H1 (cell line): ENCODE data around the gene BSG. TPM values are rescaled to one million over a fixed set of nuclear protein-coding genes. Genes with fewer than 3 reads are reported as not detected.

ENCODE experiments used
- CTCF ChIA-PET: fragments of 300-600 bp; sonication (Branson Sonifier 250); formaldehyde crosslinking; loops from one replicate; lab custom pipeline; 2021; ENCODE audit not compliant: partially characterized antibody; lab: Charles Lee
- POLR2A ChIA-PET: fragments of 300-600 bp; sonication (Branson Sonifier 250); formaldehyde crosslinking; loops from one replicate; lab custom pipeline; 2021; ENCODE audit warnings: inconsistent platforms; ENCODE audit not compliant: partially characterized antibody; lab: Charles Lee
- DNase-seq, 2 experiments: peaks; one replicate each; pipeline versions ENCODE4 v3.0.0 to v3.0.0-alpha.2; 2010 to 2022; ENCODE audit warnings: low spot score in 2 of 2, low read depth in 1 of 2, mixed read lengths in 1 of 2
- FAIRE-seq: peaks from 2 replicates; lab custom pipeline; 2011; peaks lifted over from hg19 to GRCh38; lab: Jason Lieb, UNC
- H2AFZ ChIP-seq: 2 replicates; pipeline ENCODE4 v1.8.1; 2012; ENCODE audit warnings: low read length, inconsistent platforms
- H2AK5ac ChIP-seq: 2 replicates; pipeline ENCODE4 v1.6.1; 2013; ENCODE audit warnings: low read depth, low read length
- H2BK120ac ChIP-seq: replicated peaks from 2 replicates; pipeline ENCODE3; 2013; ENCODE audit warnings: low read depth, low read length, inconsistent platforms
- H2BK12ac ChIP-seq: 2 replicates; pipeline ENCODE4 v1.6.1; 2013; ENCODE audit warnings: low read depth, low read length
- H2BK15ac ChIP-seq: 2 replicates; pipeline ENCODE4 v1.6.1; 2013; ENCODE audit warnings: low read length
- H2BK20ac ChIP-seq: 2 replicates; pipeline ENCODE4 v1.6.1; 2013; ENCODE audit warnings: low read length
- H2BK5ac ChIP-seq: 2 replicates; pipeline ENCODE4 v1.6.1; 2013; ENCODE audit warnings: low read depth, low read length
- H3K14ac ChIP-seq: 2 replicates; pipeline ENCODE4 v1.6.1; 2013; ENCODE audit warnings: inconsistent platforms; ENCODE audit not compliant: insufficient read length
- H3K18ac ChIP-seq: 2 replicates; pipeline ENCODE4 v1.6.1; 2013; ENCODE audit warnings: low read length; ENCODE audit errors: extremely low read depth
- H3K23ac ChIP-seq: 2 replicates; pipeline ENCODE4 v1.6.1; 2013; ENCODE audit warnings: inconsistent platforms; ENCODE audit not compliant: insufficient read length
- H3K23me2 ChIP-seq: 2 replicates; pipeline ENCODE4 v1.6.1; 2013; ENCODE audit warnings: low read depth, low read length
- H3K27ac ChIP-seq: 2 replicates; pipeline ENCODE4 v1.6.1; 2011; ENCODE audit warnings: low read depth, low read length, inconsistent platforms
- H3K27me3 ChIP-seq, 4 experiments: replicated peaks in 1 of 4; 1 replicate in 1 of 4; 2 replicates in 3 of 4; pipeline versions ENCODE4 v1.6.1 to v1.8.1; 2011 to 2013; ENCODE audit warnings: low read length in 3 of 4, mild to moderate bottlenecking in 3 of 4, inconsistent platforms in 2 of 4, mixed read lengths in 2 of 4, moderate library complexity in 1 of 4; ENCODE audit not compliant: control insufficient read depth in 3 of 4, insufficient read depth in 3 of 4; ENCODE audit errors: extremely low read depth in 1 of 4
- H3K36me3 ChIP-seq, 4 experiments: 2 replicates each; pipeline versions ENCODE4 v1.6.1 to v1.8.1; 2011 to 2013; ENCODE audit warnings: mild to moderate bottlenecking in 4 of 4, low read length in 3 of 4, moderate library complexity in 2 of 4, control low read depth in 1 of 4, inconsistent platforms in 1 of 4; ENCODE audit not compliant: insufficient read depth in 4 of 4, control insufficient read depth in 2 of 4
- H3K4ac ChIP-seq: replicated peaks from 2 replicates; pipeline ENCODE3; 2013; ENCODE audit warnings: low read length, low read depth, mixed read lengths, inconsistent platforms; ENCODE audit not compliant: insufficient read length
- H3K4me1 ChIP-seq, 4 experiments: replicated peaks in 1 of 4; 1 replicate in 1 of 4; 2 replicates in 3 of 4; pipeline versions ENCODE4 v1.6.1 to v1.8.1; 2011 to 2013; ENCODE audit warnings: low read length in 3 of 4, inconsistent platforms in 2 of 4, mixed read lengths in 1 of 4; ENCODE audit not compliant: insufficient read depth in 4 of 4, control insufficient read depth in 3 of 4
- H3K4me2 ChIP-seq, 2 experiments: 2 replicates each; pipeline versions ENCODE4 v1.6.1 to v1.8.1; 2011 to 2013; ENCODE audit warnings: low read depth in 2 of 2, low read length in 2 of 2, control low read depth in 1 of 2, inconsistent platforms in 1 of 2, mild to moderate bottlenecking in 1 of 2; ENCODE audit not compliant: insufficient read depth in 1 of 2
- H3K4me3 ChIP-seq, 4 experiments: fragments of 200-600, 300-600 bp in 1 of 4; sonication (generic), shearing (Covaris generic), sonication (Bioruptor Twin) in 1 of 4; 2 replicates each; pipeline versions ENCODE4 v1.5.1 to v1.8.1; 2011 to 2016; ENCODE audit warnings: low read length in 4 of 4, low read depth in 3 of 4, control low read depth in 2 of 4, inconsistent platforms in 2 of 4, mild to moderate bottlenecking in 2 of 4, mixed read lengths in 1 of 4, moderate library complexity in 1 of 4; ENCODE audit not compliant: insufficient read depth in 2 of 4; ENCODE audit errors: extremely low read depth in 1 of 4
- H3K56ac ChIP-seq: replicated peaks from 2 replicates; pipeline ENCODE3; 2013; ENCODE audit warnings: low read depth, mild to moderate bottlenecking, mixed read lengths, low read length, inconsistent platforms; ENCODE audit not compliant: insufficient read length
- H3K79me1 ChIP-seq: 2 replicates; pipeline ENCODE4 v1.6.1; 2013; ENCODE audit warnings: low read depth, low read length, control low read depth
- H3K79me2 ChIP-seq, 2 experiments: 2 replicates each; pipeline versions ENCODE4 v1.6.1 to v1.8.1; 2012 to 2013; ENCODE audit warnings: low read length in 2 of 2, mild to moderate bottlenecking in 2 of 2, inconsistent platforms in 1 of 2; ENCODE audit not compliant: insufficient read depth in 2 of 2, control insufficient read depth in 1 of 2
- H3K9ac ChIP-seq, 4 experiments: replicated peaks in 1 of 4; 1 replicate in 1 of 4; 2 replicates in 3 of 4; pipeline versions ENCODE4 v1.6.1 to v1.8.1; 2011 to 2013; ENCODE audit warnings: low read depth in 3 of 4, low read length in 3 of 4, control low read depth in 2 of 4, mild to moderate bottlenecking in 2 of 4, moderate library complexity in 2 of 4, inconsistent platforms in 1 of 4; ENCODE audit errors: extremely low read depth in 1 of 4
- H3K9me3 ChIP-seq, 2 experiments: 2 replicates each; pipeline versions ENCODE4 v1.6.1 to v1.8.1; 2012 to 2013; ENCODE audit warnings: mild to moderate bottlenecking in 2 of 2, moderate library complexity in 2 of 2, control low read depth in 1 of 2, inconsistent platforms in 1 of 2, low read depth in 1 of 2, low read length in 1 of 2, mixed read lengths in 1 of 2; ENCODE audit not compliant: insufficient read depth in 2 of 2
- H4K20me1 ChIP-seq, 2 experiments: replicated peaks in 1 of 2; 2 replicates each; pipeline versions ENCODE3 to v1.8.1; 2011 to 2013; ENCODE audit warnings: inconsistent platforms in 2 of 2, low read length in 2 of 2, mild to moderate bottlenecking in 1 of 2; ENCODE audit not compliant: insufficient read depth in 2 of 2, control insufficient read depth in 1 of 2
- H4K5ac ChIP-seq: 2 replicates; pipeline ENCODE4 v1.6.1; 2013; ENCODE audit warnings: low read length, low read depth, mixed read lengths, inconsistent platforms; ENCODE audit not compliant: insufficient read length
- H4K8ac ChIP-seq: 2 replicates; pipeline ENCODE4 v1.8.0; 2013; ENCODE audit warnings: mild to moderate bottlenecking, moderate library complexity, low read length, inconsistent platforms; ENCODE audit not compliant: insufficient read depth; ENCODE audit errors: extremely low read depth
- H4K91ac ChIP-seq: replicated peaks from 2 replicates; pipeline ENCODE3; 2013; ENCODE audit warnings: low read length, mixed read lengths, inconsistent platforms; ENCODE audit not compliant: insufficient read length
- BCL11A ChIP-seq, 2 experiments: IDR thresholded peaks; one replicate each; pipeline ENCODE4 v1.6.1; 2011; ENCODE audit warnings: low read depth in 2 of 2, low read length in 2 of 2, mild to moderate bottlenecking in 2 of 2
- EGR1 ChIP-seq: IDR thresholded peaks from 2 replicates; pipeline ENCODE4 v1.6.1; 2011; ENCODE audit warnings: low read depth, low read length, borderline replicate concordance
- EZH2 ChIP-seq: fragments of 200-600 bp; sonication (generic); IDR thresholded peaks from 2 replicates; pipeline ENCODE4 v1.7.1; 2012; ENCODE audit warnings: low read depth, mild to moderate bottlenecking, moderate library complexity, low read length, inconsistent platforms; ENCODE audit not compliant: severe bottlenecking
- POLR2A ChIP-seq, 2 experiments: IDR thresholded peaks; 1 replicate in 1 of 2; 2 replicates in 1 of 2; pipeline ENCODE4 v1.6.1; 2011; ENCODE audit warnings: low read depth in 2 of 2, low read length in 2 of 2, mild to moderate bottlenecking in 2 of 2; ENCODE audit errors: control extremely low read depth in 1 of 2
- SIX5 ChIP-seq: IDR thresholded peaks from 2 replicates; pipeline ENCODE4 v1.6.1; 2011; ENCODE audit warnings: mild to moderate bottlenecking, low read depth, low read length
- TAF1 ChIP-seq: IDR thresholded peaks from 2 replicates; pipeline ENCODE4 v1.6.1; 2011; ENCODE audit warnings: mild to moderate bottlenecking, low read depth, low read length
- WGBS, 2 experiments: shearing (Covaris generic) in 1 of 2; methylation state at CpG; one replicate each; pipeline versions ENCODE4 v1.1.6 to v1.1.7; 2013 to 2015; ENCODE audit warnings: low lambda C conversion rate in 2 of 2, mixed read lengths in 2 of 2, inconsistent platforms in 1 of 2, low coverage in 1 of 2, missing lambda C conversion rate in 1 of 2; ENCODE audit not compliant: insufficient replicate concordance in 2 of 2, insufficient coverage in 1 of 2, insufficient read length in 1 of 2; ENCODE audit errors: extremely low coverage in 1 of 2, missing lambda C conversion rate in 1 of 2; 5-methylcytosine and 5-hydroxymethylcytosine counted together
- polyA plus RNA-seq, 7 experiments: library from polyadenylated mRNA; depleted of rRNA in 3 of 7; stranded (reverse) in 5 of 7; unstranded in 2 of 7; fragments of >200 nt in 5 of 7; fragments of 200-250 nt in 2 of 7; gene quantifications; 1 replicate in 5 of 7; 2 replicates in 1 of 7; 4 replicates in 1 of 7; pipeline versions ENCODE4 v1.2.1 to v1.2.3, GENCODE V29; 2011 to 2013; ENCODE audit warnings: missing spikeins in 2 of 7, mixed read lengths in 2 of 7
- total RNA-seq: library from RNA; stranded (reverse); fragmentation: NEBNext Ultra II Directional; extraction: Animal tissue kit (Norgen Biotek cat#: 25700); gene quantifications from 2 replicates; pipeline ENCODE4 v1.2.1, GENCODE V29; 2021
- TF ChIP-seq, protein P1 (sequence below): IDR thresholded peaks from 2 replicates; pipeline ENCODE4 v1.6.1; 2011; ENCODE audit warnings: low read depth, mild to moderate bottlenecking, low read length; ENCODE audit not compliant: insufficient read depth

Gene BSG
- total and polyA plus RNA-seq, 2 of the 8 experiments (the other 6 are each of a cell fraction or from before 2014, with no cell fraction given) = 726 to 1,055 TPM

DNA sequence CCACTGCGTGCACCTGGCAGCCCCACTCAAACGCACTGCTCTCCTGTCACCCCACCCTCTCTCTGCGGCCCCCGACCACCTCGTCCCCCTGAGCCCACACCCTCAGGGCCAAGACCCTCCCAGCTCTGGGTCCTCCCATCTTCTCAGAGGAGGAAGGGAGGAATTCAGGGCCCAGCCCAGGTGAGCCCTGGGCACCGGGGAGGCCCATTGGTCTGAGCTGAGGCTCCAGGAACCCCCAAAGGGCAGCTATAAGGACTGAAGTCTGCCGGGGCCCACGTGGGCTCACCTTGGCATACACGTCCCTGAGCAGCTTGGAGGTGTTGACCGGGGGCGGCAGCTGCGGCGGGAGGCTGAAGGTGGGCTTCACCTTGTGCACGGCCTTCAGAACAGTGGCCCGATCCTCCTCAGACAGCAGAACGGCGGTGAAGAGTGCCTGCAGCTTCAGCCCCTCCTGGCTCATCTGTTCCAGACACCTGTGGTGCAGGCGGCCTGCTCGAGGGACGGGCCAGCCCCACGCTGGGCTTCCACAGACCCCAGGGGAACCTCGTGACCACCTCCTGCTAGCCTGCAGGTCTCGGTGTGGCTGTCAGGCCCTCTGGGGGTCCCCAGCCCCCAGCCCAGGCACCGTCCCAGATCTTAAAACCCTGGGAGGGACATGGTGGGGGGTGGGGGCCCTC, 52.2 kb downstream of the BSG start:
- peaks cover 3 to 11% of the 10 kb centered on the region in 2 experiments for H4K20me1 ChIP-seq
- POLR2A ChIA-PET = interaction anchor here (1.0 to 1.4 kb wide), 3 partner anchors 28 to 50 kb away, joined by 3 to 4 read pairs (median 3); partner anchors contain the start of gene RNF126
- H3K9ac ChIP-seq = no peak overlapping the region
- H3K4me1 ChIP-seq = no peaks in the 10 kb centered on the region
- no peak overlapping the region for H2BK20ac ChIP-seq
- no peak for DNase-seq
- H2BK5ac ChIP-seq = no peak overlapping the region; the same call in 1 of the 2 replicates
- H2AFZ ChIP-seq = no peak overlapping the region
- no peak overlapping the region for H3K4ac ChIP-seq
- no peaks in the 10 kb centered on the region for H3K23me2 ChIP-seq
- no peak overlapping the region for H3K4me2 ChIP-seq
- TF ChIP-seq EGR1 = no peak
- no peak for TF ChIP-seq POLR2A (IDR thresholded peaks at IDR 0.05; ENCODE audit: control extremely low read depth in 1 of 2, low read depth in 2 of 2, low read length in 2 of 2)
- TF ChIP-seq, protein P1, sequence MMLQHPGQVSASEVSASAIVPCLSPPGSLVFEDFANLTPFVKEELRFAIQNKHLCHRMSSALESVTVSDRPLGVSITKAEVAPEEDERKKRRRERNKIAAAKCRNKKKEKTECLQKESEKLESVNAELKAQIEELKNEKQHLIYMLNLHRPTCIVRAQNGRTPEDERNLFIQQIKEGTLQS = no peak
- TF ChIP-seq BCL11A (IDR thresholded peaks at IDR 0.05; ENCODE audit: low read depth in 2 of 2, low read length in 2 of 2) = no peak
- no peak for TF ChIP-seq EZH2
- TF ChIP-seq TAF1 = no peak
- TF ChIP-seq SIX5 = no peak
- H4K5ac ChIP-seq = no peak overlapping the region
- no peak overlapping the region for H3K4me3 ChIP-seq
- no peak for FAIRE-seq
- H3K9me3 ChIP-seq = no peaks in the 10 kb centered on the region
- peaks cover 2 to 46% (median 24%) of the 10 kb centered on the region in 4 experiments for H3K36me3 ChIP-seq
- no peak overlapping the region for H3K18ac ChIP-seq
- H3K14ac ChIP-seq = no peak overlapping the region
- H3K79me1 ChIP-seq = no peaks in the 10 kb centered on the region; the same call in 1 of the 2 replicates
- H3K23ac ChIP-seq = no peak overlapping the region
- no peak overlapping the region for H3K56ac ChIP-seq
- no peak overlapping the region for H2BK120ac ChIP-seq
- no peak overlapping the region for H2AK5ac ChIP-seq
- H2BK15ac ChIP-seq = no peak overlapping the region
- WGBS, 2 experiments = 89% methylated on average over 22 of the region's 24 CpGs; no CpG with 5 or more reads in 1 of the 2 experiments
- no peak overlapping the region for H4K91ac ChIP-seq
- CTCF ChIA-PET = interaction anchor here (0.9 to 3.4 kb wide), 3 partner anchors 31 to 83 kb away, joined by 3 to 12 read pairs (median 4); no protein-coding TSS in a partner anchor
- H3K27ac ChIP-seq = no peak overlapping the region
- no peak overlapping the region for H2BK12ac ChIP-seq
- H3K79me2 ChIP-seq = no peaks in the 10 kb centered on the region; a peak in 1 of 4 replicates
- no peak overlapping the region for H4K8ac ChIP-seq
- H3K27me3 ChIP-seq = no peaks in the 10 kb centered on the region
